GM12873 (cell line): ENCODE measurements around the gene NAA30.

ENCODE experiments used
- TF ChIP-seq, protein P1 (sequence below): IDR thresholded peaks from 2 replicates; pipeline ENCODE4 v1.5.1; 2012; ENCODE audit warnings: low read depth, mild to moderate bottlenecking, moderate library complexity, low read length, control low read depth; ENCODE audit not compliant: insufficient read depth; ENCODE audit errors: missing control alignments

Gene NAA30

DNA sequence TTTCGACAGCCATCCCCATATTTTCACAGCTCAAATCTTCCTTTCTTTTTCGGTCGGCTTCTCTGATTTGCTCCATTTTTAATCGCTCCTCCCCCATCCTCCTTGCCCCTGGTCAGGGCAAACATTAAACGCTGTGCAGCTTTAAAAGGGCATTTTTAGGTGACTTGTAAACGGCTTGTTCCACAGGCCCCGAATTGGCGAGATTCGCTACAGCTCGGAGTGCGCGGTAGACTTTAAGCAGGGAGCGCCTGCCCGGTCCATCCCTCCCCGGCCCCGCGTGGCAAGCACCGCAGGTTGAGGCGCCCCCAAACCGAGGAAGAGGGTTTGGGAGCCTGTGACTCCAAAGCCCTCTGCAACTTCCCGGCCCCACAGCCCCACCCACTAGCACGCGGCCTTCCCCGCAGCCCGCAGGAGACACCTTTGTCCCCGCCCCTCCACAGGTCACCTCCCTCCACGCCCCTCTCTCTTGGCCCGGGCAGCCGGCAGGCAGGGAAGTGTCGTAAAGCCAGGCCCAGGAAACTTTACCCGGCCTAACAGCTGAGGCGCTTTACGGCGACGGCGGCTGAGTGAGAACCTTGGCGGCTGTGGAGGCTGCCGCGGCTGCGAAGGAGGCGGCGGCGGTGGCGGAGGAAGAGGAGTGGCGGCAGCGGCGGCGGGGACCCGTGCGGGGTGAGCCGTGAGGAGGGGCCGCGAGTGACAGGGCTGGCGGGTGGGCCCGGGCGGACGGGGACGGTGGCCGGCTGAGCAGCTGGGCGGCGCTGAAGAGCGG, at the start of gene NAA30:
NAA30 (plus strand) TSS at position 550 of the 769 bp plus-strand sequence. CDS start 372 bp downstream, outside the sequence.
- TF ChIP-seq, protein P1, sequence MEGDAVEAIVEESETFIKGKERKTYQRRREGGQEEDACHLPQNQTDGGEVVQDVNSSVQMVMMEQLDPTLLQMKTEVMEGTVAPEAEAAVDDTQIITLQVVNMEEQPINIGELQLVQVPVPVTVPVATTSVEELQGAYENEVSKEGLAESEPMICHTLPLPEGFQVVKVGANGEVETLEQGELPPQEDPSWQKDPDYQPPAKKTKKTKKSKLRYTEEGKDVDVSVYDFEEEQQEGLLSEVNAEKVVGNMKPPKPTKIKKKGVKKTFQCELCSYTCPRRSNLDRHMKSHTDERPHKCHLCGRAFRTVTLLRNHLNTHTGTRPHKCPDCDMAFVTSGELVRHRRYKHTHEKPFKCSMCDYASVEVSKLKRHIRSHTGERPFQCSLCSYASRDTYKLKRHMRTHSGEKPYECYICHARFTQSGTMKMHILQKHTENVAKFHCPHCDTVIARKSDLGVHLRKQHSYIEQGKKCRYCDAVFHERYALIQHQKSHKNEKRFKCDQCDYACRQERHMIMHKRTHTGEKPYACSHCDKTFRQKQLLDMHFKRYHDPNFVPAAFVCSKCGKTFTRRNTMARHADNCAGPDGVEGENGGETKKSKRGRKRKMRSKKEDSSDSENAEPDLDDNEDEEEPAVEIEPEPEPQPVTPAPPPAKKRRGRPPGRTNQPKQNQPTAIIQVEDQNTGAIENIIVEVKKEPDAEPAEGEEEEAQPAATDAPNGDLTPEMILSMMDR, result no peak

DNA sequence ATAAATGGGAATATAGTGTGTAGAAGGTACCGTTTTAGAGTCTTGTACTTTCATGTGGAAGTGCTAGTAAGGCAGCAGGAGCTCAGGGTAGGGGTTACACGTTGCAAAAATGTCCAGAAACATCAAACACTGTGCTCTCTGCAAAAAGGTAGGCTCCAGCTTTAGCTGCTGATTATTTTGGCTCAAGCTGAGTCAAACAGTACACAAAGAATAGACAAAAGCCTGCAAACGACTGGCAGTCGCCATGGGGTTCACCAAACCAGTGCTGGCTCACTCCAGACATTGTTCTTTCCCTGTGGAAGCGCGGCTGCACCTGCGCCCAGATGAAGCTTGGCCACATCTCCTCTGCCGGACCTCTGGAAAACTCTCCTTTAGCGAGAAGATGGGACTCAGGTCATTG, 45.3 kb upstream of the NAA30 start:
- TF ChIP-seq, protein P1, result no peak

DNA sequence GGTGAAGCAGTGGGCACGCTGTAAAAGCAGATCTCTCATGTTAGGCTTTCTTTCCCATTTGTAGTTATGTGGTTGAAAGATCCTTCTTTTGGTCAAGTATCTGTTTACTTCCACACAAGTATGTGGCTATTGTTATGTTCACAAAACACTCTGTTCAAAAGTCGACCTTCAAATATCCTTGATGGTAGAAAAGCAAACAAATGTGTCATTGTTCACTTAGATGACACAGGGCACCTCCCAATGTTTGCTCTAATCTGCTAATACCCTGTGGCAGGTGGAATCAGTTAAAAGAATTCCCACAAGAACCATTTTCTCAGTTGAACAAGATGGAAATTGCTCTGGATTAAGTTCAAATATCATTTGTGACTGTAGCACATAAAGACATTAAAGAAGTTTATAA, 43.6 kb upstream of the NAA30 start:
- TF ChIP-seq, protein P1, result no peak

DNA sequence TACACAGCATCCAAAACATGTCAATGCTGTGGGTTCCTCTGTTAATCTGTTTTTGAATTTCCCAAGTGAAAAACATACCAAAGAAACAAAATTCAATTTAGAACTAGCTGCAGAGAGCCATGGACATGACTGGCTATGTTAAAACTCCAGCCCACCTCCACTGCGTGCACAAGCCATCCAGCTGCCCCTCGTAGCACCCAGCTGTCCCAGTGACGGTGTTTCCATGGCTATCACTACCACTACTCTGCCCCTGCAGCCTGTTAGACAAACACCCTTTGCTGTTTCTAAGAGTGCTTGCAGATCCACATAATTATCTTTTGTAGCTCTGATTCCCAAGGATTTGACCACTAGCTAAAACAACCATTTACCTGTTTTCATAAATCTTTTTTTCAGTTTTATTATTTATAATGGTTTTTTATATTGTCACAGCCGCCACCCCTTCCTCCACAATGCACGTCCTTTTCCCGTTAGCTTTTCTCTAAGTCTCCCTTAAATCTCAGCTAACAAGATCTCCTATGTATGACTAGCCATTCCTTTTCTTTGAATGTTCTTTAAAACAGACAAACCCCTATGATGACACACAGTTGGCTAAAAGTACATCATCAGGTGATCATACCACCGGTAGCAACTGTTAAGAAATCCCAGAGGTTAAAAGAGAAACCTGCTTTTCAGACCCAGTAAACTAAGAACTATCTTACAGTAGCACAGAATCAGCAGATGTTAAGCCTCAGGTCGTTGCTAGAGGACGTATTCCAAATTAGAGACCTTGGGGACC, 37.8 kb upstream of the NAA30 start:
- TF ChIP-seq, protein P1, result no peak

DNA sequence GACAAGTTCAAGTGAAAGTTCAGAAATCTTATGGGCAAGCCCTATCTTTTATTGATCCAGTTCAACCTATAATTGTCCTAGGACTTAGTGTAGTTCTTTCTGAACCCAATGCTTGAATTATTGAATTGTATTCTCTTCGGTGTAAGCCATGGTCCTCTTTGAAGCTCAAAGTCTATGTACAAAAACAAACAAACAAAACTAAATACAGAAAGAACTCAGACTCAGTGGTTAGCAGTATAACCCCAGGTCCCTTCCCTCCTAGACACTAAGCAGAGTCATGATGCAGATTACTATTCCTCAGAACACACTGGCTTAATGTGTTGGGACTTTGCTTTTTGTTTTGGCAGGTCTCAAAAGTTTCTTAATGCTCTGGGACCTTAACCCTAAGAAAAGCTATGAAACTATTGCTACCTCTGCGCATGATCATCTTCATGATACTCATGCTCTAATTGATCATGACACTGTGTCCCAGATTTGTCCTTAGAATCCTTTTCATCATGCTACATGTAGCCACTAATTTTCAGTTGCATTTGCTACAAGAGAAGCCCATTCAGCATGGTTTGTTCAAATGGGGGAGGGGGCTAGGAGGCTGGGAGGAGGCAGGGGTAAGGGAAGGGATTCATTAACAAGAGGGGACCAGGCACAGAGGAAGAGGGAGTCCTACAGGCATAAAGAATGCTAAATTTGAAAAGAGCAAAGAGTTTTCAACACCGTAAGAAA, 35.1 kb upstream of the NAA30 start:
- TF ChIP-seq, protein P1, result no peak

DNA sequence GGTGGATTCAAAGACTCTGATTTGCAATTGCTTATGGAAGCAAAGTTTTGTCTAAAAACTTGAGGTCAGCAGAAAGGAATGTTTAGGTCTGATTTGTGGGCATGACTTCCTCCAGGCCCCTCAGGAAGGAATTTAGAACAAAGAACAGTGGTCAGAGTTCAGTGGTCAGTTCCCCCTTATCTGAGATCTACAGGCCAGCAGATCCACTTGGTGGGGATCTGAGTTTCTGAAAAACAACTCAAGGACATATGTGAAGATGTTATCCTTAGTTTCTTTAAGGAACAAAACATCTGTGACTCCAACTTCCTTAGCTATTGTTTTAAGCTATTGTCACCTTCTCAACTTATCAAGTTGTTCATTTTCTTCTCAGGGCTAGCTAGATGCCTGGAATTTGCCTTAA, 28.0 kb upstream of the NAA30 start:
- TF ChIP-seq, protein P1, result no peak
